DND-41 (cell line): ENCODE data around the gene IPO7.

Experiments
- ATAC-seq: fragments of 200-7000 bp; cut with Tn5 transposase; 3 replicates; pipeline ENCODE4 v1.9.1; 2021; ENCODE audit warnings: low read depth; ENCODE audit not compliant: insufficient read depth
- DNase-seq: peaks from one replicate; pipeline ENCODE4 v3.0.0-alpha.2; 2020
- H2AFZ ChIP-seq: 2 replicates; pipeline ENCODE4 v1.6.0; 2012; ENCODE audit warnings: low read depth, low read length
- H3K27ac ChIP-seq: 2 replicates; pipeline ENCODE4 v1.5.1; 2012; ENCODE audit warnings: low read length, inconsistent platforms
- H3K27me3 ChIP-seq: fragments of 200-600 bp; sonication (generic); 2 replicates; pipeline ENCODE4 v1.6.0; 2012; ENCODE audit warnings: low read length, mild to moderate bottlenecking, inconsistent platforms; ENCODE audit not compliant: insufficient read depth, poor library complexity
- H3K36me3 ChIP-seq: 2 replicates; pipeline ENCODE4 v1.5.1; 2012; ENCODE audit warnings: low read length, inconsistent platforms; ENCODE audit not compliant: insufficient read depth
- H3K4me1 ChIP-seq: 2 replicates; pipeline ENCODE4 v1.5.1; 2012; ENCODE audit warnings: mild to moderate bottlenecking, low read length; ENCODE audit not compliant: insufficient read depth
- H3K4me2 ChIP-seq: 2 replicates; pipeline ENCODE4 v1.6.0; 2012; ENCODE audit warnings: mild to moderate bottlenecking, moderate library complexity, low read length, inconsistent platforms; ENCODE audit not compliant: insufficient read depth
- H3K4me3 ChIP-seq, 2 experiments: fragments of 200-600 bp in 1 of 2; shearing (Covaris generic) in 1 of 2; 2 replicates each; pipeline ENCODE4 v1.5.1; 2012 to 2016; ENCODE audit warnings: inconsistent platforms in 2 of 2, low read length in 2 of 2, mild to moderate bottlenecking in 2 of 2, low read depth in 1 of 2, moderate library complexity in 1 of 2
- H3K79me2 ChIP-seq: 2 replicates; pipeline ENCODE4 v1.6.0; 2012; ENCODE audit warnings: low read length, inconsistent platforms; ENCODE audit not compliant: insufficient read depth
- H3K9ac ChIP-seq: 2 replicates; pipeline ENCODE4 v1.6.0; 2012; ENCODE audit warnings: low read depth, mild to moderate bottlenecking, inconsistent platforms, low read length, moderate library complexity
- H3K9me3 ChIP-seq: 2 replicates; pipeline ENCODE4 v1.5.1; 2012; ENCODE audit warnings: low read length, moderate library complexity, mild to moderate bottlenecking, inconsistent platforms; ENCODE audit not compliant: insufficient read depth, severe bottlenecking
- H4K20me1 ChIP-seq: 2 replicates; pipeline ENCODE4 v1.6.0; 2012; ENCODE audit warnings: low read length; ENCODE audit not compliant: insufficient read depth
- CTCF ChIP-seq: IDR thresholded peaks from 2 replicates; pipeline ENCODE4 v1.5.1; 2012; ENCODE audit warnings: borderline replicate concordance, low read length, moderate library complexity, mild to moderate bottlenecking; ENCODE audit not compliant: poor library complexity, severe bottlenecking; ENCODE audit errors: extremely low read depth
- EZH2 ChIP-seq: IDR thresholded peaks from 3 replicates; pipeline ENCODE4 v1.6.1; 2012; ENCODE audit warnings: borderline replicate concordance, low read depth, mild to moderate bottlenecking, moderate library complexity, low read length, inconsistent platforms; ENCODE audit not compliant: severe bottlenecking

The IPO7 gene

GRCh38 chr11:9490376-9490775, 105.9 kb downstream of the IPO7 start:
- H3K9ac ChIP-seq = no peak overlapping the region
- no peak for DNase-seq
- H2AFZ ChIP-seq = no peak overlapping the region
- no peaks in the 10 kb centered on the region for H3K79me2 ChIP-seq
- no peak overlapping the region for H3K4me3 ChIP-seq
- no peak for TF ChIP-seq EZH2
- no peak for TF ChIP-seq CTCF
- no peaks in the 10 kb centered on the region for H3K9me3 ChIP-seq
- H4K20me1 ChIP-seq = no peaks in the 10 kb centered on the region
- no peak overlapping the region for H3K4me2 ChIP-seq
- no peak overlapping the region for H3K27ac ChIP-seq
- ATAC-seq = no peak
- peaks cover 41% of the 10 kb centered on the region for H3K36me3 ChIP-seq
- no peaks in the 10 kb centered on the region for H3K4me1 ChIP-seq
- no peaks in the 10 kb centered on the region for H3K27me3 ChIP-seq

GRCh38 chr11:9493492-9493891, 109.0 kb downstream of the IPO7 start:
- ATAC-seq (no peak), DNase-seq (no peak)
- Histone ChIP-seq H3K79me2 (no peaks in the 10 kb centered on the region), H3K36me3 (peaks cover 56% of the 10 kb centered on the region), H2AFZ (no peak overlapping the region), H4K20me1 (no peaks in the 10 kb centered on the region), H3K4me3 (no peak overlapping the region), H3K27ac (no peak overlapping the region), H3K4me2 (no peak overlapping the region), H3K9ac (no peak overlapping the region), H3K9me3 (no peaks in the 10 kb centered on the region), H3K4me1 (no peaks in the 10 kb centered on the region), H3K27me3 (no peaks in the 10 kb centered on the region)
- no peak for TF ChIP-seq CTCF
- no peak for TF ChIP-seq EZH2

- Histone ChIP-seq H3K27me3 (no peaks in the 10 kb centered on the region), H3K9me3 (no peaks in the 10 kb centered on the region), H3K4me3 (no peak overlapping the region), H3K79me2 (no peaks in the 10 kb centered on the region), H3K36me3 (peaks cover 64% of the 10 kb centered on the region), H3K4me2 (no peak overlapping the region), H3K27ac (no peak overlapping the region), H4K20me1 (no peaks in the 10 kb centered on the region), H3K4me1 (no peaks in the 10 kb centered on the region), H3K9ac (no peak overlapping the region), H2AFZ (no peak overlapping the region)
- DNase-seq (no peak), ATAC-seq (no peak)
- TF ChIP-seq CTCF (no peak), EZH2 (no peak)
Measured at GRCh38 chr11:9494316-9494715, 109.9 kb downstream of the IPO7 start.
